ENCODE measurements around the gene KLHL26.
"Not testable (repeated sequence)": the region's sequence is repeated elsewhere in the genome, so short reads cannot be mapped to it uniquely, and the experiment has no call there.

Gene KLHL26

DNA sequence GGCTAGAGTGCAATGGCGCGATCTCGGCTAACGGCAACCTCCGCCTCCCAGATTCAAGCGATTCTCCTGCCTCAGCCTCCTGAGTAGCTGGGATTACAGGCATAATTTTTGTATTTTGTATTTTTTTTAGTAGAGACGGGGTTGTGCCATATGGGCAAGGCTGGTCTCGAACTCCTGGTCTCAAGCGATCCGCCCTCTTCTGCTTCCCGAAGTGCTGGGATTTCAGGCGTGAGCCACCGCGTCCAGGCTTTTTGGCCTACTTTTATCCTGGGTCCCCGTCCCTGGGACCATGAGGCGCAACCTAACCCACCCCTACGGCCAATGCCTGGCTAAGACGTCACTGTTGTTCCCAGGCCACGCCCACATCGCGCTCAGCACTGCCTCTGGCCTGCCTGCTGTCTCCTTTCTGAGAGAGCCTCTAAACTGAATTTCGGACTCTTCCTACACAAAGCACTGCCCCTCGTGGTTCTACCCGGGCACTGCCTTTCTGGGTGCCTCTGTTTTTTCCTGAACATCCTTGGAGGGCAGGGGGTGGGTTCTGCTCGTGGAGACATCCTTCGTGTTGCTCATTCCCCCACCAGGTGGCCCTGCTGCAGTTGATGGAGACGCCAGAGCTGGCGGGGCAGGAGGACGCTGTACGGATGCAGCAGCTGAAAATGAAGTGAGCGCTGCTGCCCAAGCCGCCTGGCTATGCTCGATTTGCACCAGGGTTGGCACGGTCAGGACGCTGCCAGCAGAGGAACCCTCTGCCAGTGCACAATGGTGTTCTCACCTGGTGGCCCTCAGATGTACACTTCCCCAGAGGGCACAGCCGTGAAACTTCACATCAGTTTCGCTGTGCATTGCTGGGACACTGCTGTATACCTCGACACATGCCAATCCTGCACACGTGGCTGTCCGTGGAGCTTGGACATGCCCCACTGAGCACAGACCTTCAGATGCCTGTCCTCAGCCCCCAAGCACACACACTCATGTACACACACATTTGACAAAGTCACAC lies 46.3 kb upstream of the KLHL26 start:
- peak; percentile 16 for TF ChIP-seq CTCF (IDR thresholded peaks at IDR 0.05; ENCODE audit: insufficient read depth, low read depth, low read length, missing control alignments)
- peak; percentile 41 for DNase-seq (ENCODE audit: low read depth)
- H3K4me3 ChIP-seq (ENCODE audit: low read depth, low read length), result peak overlapping the region; percentile 75

- no peak for DNase-seq (ENCODE audit: low read depth)
- TF ChIP-seq CTCF (IDR thresholded peaks at IDR 0.05; ENCODE audit: insufficient read depth, low read depth, low read length, missing control alignments), result no peak
- no peak overlapping the region for H3K4me3 ChIP-seq (ENCODE audit: low read depth, low read length)
Observed at GRCh38 chr19:18591735-18592385, 45.0 kb upstream of the KLHL26 start.

DNA sequence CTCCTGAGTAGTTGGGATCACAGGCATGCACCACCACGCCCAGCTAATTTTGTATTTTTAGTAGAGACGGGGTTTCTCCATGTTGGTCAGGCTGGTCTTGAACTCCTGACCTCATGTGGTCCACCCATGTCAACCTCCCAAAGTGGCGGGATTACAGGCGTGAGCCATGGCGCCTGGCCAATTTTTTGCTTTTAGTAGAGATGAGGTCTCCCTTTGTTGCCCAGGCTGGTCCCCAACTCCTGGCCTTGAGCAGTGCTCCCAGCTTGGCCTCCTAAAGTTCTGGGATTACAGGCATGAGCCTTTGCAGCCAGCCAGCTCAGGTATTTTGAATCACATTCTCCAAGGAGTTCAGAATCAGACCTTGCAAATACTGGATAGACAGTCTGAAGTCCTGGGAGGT lies 44.1 kb upstream of the KLHL26 start:
- not testable (repeated sequence) for DNase-seq (ENCODE audit: low read depth)

GRCh38 chr19:18593367-18594095 lies 43.3 kb upstream of the KLHL26 start:
- no peak for TF ChIP-seq CTCF (IDR thresholded peaks at IDR 0.05; ENCODE audit: insufficient read depth, low read depth, low read length, missing control alignments)
- no peak for DNase-seq (ENCODE audit: low read depth)
- peak overlapping the region; percentile 35; the same call in 1 of the 2 replicates for H3K4me3 ChIP-seq (ENCODE audit: low read depth, low read length)

More for the DNA sequence above, 44.1 kb upstream of the KLHL26 start:
- H3K4me3 ChIP-seq (ENCODE audit: low read depth, low read length), result not testable (repeated sequence)

GRCh38 chr19:18594096-18594823 lies 42.6 kb upstream of the KLHL26 start:
- H3K4me3 ChIP-seq (ENCODE audit: low read depth, low read length), result peak overlapping the region; percentile 35
- DNase-seq (ENCODE audit: low read depth), result peak; percentile 76
- TF ChIP-seq CTCF (IDR thresholded peaks at IDR 0.05; ENCODE audit: insufficient read depth, low read depth, low read length, missing control alignments), result peak; percentile 80

- no peak for TF ChIP-seq CTCF (IDR thresholded peaks at IDR 0.05; ENCODE audit: insufficient read depth, low read depth, low read length, missing control alignments)
- DNase-seq (ENCODE audit: low read depth), result no peak
- H3K4me3 ChIP-seq (ENCODE audit: low read depth, low read length), result peak overlapping the region; percentile 14; the same call in 1 of the 2 replicates
Observed at GRCh38 chr19:18594824-18595373, 41.9 kb upstream of the KLHL26 start.
